ENCODE data around the gene C1orf159. TPM values are rescaled to one million over a fixed set of nuclear protein-coding genes. Genes with fewer than 3 reads are reported as not detected.

The C1orf159 gene
- total RNA-seq: 5.9 and 8.2 TPM in 2 replicates

- FAIRE-seq (no peak), DNase-seq (ENCODE audit: low read depth) (peak; percentile 84)
- Histone ChIP-seq H3K27me3 (ENCODE audit: control insufficient read depth, insufficient read depth, low read length) (no peaks in the 10 kb centered on the region), H3K36me3 (ENCODE audit: control insufficient read depth, insufficient read depth, low read length) (peaks cover 3% of the 10 kb centered on the region), H3K4me3 (ENCODE audit: low read depth, low read length) (peak within 1 kb of the TSS; percentile 77)
- TF ChIP-seq CTCF (IDR thresholded peaks at IDR 0.05; ENCODE audit: insufficient read depth, low read length, severe bottlenecking): no peak
These were observed at the start of gene C1orf159 for GRCh38 chr1:1115786-1116700. C1orf159 (minus strand) TSS chr1:1116089; CDS start chr1:1091543, 24,546 bp downstream.

- H3K4me3 ChIP-seq (ENCODE audit: low read depth, low read length): peak overlapping the region; percentile 57
- TF ChIP-seq CTCF (IDR thresholded peaks at IDR 0.05; ENCODE audit: insufficient read depth, low read length, severe bottlenecking): no peak
- no peak for FAIRE-seq
- no peak for DNase-seq (ENCODE audit: low read depth)
- H3K27me3 ChIP-seq (ENCODE audit: control insufficient read depth, insufficient read depth, low read length): no peaks in the 10 kb centered on the region
- H3K36me3 ChIP-seq (ENCODE audit: control insufficient read depth, insufficient read depth, low read length): peaks cover 11% of the 10 kb centered on the region
These were observed 49.6 kb upstream of the C1orf159 start for GRCh38 chr1:1165485-1165884.

- FAIRE-seq (no peak), DNase-seq (ENCODE audit: low read depth) (peak; percentile 82)
These were observed 49.0 kb upstream of the C1orf159 start for GRCh38 chr1:1164701-1165451.

GRCh38 chr1:1164361-1164700 is 48.4 kb upstream of the C1orf159 start:
- FAIRE-seq: no peak

More at GRCh38 chr1:1164701-1165451, 49.0 kb upstream of the C1orf159 start:
- H3K27me3 ChIP-seq (ENCODE audit: control insufficient read depth, insufficient read depth, low read length): no peaks in the 10 kb centered on the region
- H3K4me3 ChIP-seq (ENCODE audit: low read depth, low read length): peak overlapping the region; percentile 57
- peaks cover 9% of the 10 kb centered on the region for H3K36me3 ChIP-seq (ENCODE audit: control insufficient read depth, insufficient read depth, low read length)
- TF ChIP-seq CTCF (IDR thresholded peaks at IDR 0.05; ENCODE audit: insufficient read depth, low read length, severe bottlenecking): no peak

GRCh38 chr1:1163538-1164070 is 47.7 kb upstream of the C1orf159 start:
- DNase-seq (ENCODE audit: low read depth) (no peak), FAIRE-seq (no peak)
- Histone ChIP-seq H3K4me3 (ENCODE audit: low read depth, low read length) (peak overlapping the region; percentile 57), H3K27me3 (ENCODE audit: control insufficient read depth, insufficient read depth, low read length) (no peaks in the 10 kb centered on the region), H3K36me3 (ENCODE audit: control insufficient read depth, insufficient read depth, low read length) (peaks cover 6% of the 10 kb centered on the region)
- no peak for TF ChIP-seq CTCF (IDR thresholded peaks at IDR 0.05; ENCODE audit: insufficient read depth, low read length, severe bottlenecking)

More at GRCh38 chr1:1164361-1164700, 48.4 kb upstream of the C1orf159 start:
- Histone ChIP-seq H3K27me3 (ENCODE audit: control insufficient read depth, insufficient read depth, low read length) (no peaks in the 10 kb centered on the region), H3K36me3 (ENCODE audit: control insufficient read depth, insufficient read depth, low read length) (peaks cover 6% of the 10 kb centered on the region), H3K4me3 (ENCODE audit: low read depth, low read length) (peak overlapping the region; percentile 57)
- DNase-seq (ENCODE audit: low read depth): no peak
- TF ChIP-seq CTCF (IDR thresholded peaks at IDR 0.05; ENCODE audit: insufficient read depth, low read length, severe bottlenecking): no peak

All from bronchial epithelial cell (primary cell).